ENCODE results near the gene IGFL4. TPM values are rescaled to one million over a fixed set of nuclear protein-coding genes. Genes with fewer than 3 reads are reported as not detected.

IGFL4 gene
- total RNA-seq, 1 donor from 2014 or later, result 2.3 TPM

DNA sequence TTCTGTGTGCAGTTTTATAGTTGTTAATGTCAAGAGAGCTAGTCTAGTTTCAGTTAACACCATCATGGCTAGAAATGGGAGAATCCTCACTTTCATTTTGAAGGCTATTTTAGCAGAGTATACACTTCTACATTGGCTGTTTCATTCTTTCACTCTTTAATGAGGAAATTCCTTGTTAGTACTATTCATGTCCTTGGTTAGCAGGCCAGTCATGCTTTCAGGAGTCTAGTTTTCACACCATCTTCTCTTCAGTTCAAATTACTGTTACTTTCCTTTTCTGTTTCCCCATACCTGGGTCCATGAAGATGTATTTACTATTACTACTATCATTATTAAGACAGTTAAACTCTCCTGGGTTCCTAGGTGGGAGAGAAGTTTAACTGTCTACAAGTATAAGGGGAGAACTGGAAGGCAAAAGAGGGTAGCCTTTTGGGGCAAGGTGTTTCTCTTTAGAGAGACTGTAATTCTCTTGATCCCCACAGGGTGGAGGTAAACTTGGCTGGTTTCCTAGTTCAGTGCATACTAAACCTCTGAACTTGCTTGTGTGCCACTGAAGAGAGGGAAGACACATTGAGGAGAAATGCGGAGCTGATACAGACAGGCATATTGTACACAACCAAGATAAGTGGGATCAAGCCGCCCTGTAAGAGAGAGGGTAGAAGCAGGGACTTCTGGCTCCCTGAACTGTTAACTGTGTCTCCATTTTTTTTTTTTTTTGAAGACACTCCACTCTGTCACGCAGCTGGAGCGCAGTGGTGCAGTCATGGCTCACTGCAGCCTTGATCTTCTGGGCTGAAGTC lies 41.3 kb upstream of the IGFL4 start:
- Histone ChIP-seq H3K4me1 (ENCODE audit: insufficient read depth, low read length) (peaks cover 35% of the 10 kb centered on the region), H3K79me2 (ENCODE audit: insufficient read depth, low read length) (no peaks in the 10 kb centered on the region), H2AFZ (ENCODE audit: low read depth, low read length) (no peak overlapping the region), H4K20me1 (ENCODE audit: insufficient read depth, low read length) (no peaks in the 10 kb centered on the region), H3K27me3 (ENCODE audit: insufficient read depth, low read length) (peaks cover 5% of the 10 kb centered on the region), H3K4me3 (ENCODE audit: insufficient read depth, low read depth, low read length) (peak overlapping the region; percentile 15), H3K9ac (ENCODE audit: low read length) (peak overlapping the region; percentile 44), H3K9me3 (ENCODE audit: insufficient read depth, low read depth, low read length) (peaks cover 12% of the 10 kb centered on the region), H3K36me3 (ENCODE audit: insufficient read depth, low read length) (no peaks in the 10 kb centered on the region), H3K4me2 (ENCODE audit: low read length) (peak overlapping the region; percentile 71), H3K27ac (ENCODE audit: low read depth, low read length) (no peak overlapping the region)
- TF ChIP-seq EZH2 (IDR thresholded peaks at IDR 0.05; ENCODE audit: insufficient read depth, low read length), result no peak
- TF ChIP-seq, protein P1, sequence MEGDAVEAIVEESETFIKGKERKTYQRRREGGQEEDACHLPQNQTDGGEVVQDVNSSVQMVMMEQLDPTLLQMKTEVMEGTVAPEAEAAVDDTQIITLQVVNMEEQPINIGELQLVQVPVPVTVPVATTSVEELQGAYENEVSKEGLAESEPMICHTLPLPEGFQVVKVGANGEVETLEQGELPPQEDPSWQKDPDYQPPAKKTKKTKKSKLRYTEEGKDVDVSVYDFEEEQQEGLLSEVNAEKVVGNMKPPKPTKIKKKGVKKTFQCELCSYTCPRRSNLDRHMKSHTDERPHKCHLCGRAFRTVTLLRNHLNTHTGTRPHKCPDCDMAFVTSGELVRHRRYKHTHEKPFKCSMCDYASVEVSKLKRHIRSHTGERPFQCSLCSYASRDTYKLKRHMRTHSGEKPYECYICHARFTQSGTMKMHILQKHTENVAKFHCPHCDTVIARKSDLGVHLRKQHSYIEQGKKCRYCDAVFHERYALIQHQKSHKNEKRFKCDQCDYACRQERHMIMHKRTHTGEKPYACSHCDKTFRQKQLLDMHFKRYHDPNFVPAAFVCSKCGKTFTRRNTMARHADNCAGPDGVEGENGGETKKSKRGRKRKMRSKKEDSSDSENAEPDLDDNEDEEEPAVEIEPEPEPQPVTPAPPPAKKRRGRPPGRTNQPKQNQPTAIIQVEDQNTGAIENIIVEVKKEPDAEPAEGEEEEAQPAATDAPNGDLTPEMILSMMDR (IDR thresholded peaks at IDR 0.05; ENCODE audit: insufficient read depth, low read depth, low read length), result peak; percentile 72
- H3K36me3 Mint-ChIP-seq (ENCODE audit: low read depth, unreplicated experiment), result peaks cover 10% of the 10 kb centered on the region
- H3K27ac Mint-ChIP-seq (ENCODE audit: unreplicated experiment), result peak overlapping the region; percentile 98
- H3K9me3 Mint-ChIP-seq (ENCODE audit: unreplicated experiment), result peaks cover 38% of the 10 kb centered on the region
- peaks cover 45% of the 10 kb centered on the region for H3K4me1 Mint-ChIP-seq (ENCODE audit: low read depth, unreplicated experiment)
- no peaks in the 10 kb centered on the region for H3K27me3 Mint-ChIP-seq (ENCODE audit: low read depth, unreplicated experiment)
- DNase-seq (ENCODE audit: low read depth) (peak; percentile 59), FAIRE-seq (peak; percentile 79)
- H3K4me3 Mint-ChIP-seq (ENCODE audit: unreplicated experiment), result peak overlapping the region; percentile 20

DNA sequence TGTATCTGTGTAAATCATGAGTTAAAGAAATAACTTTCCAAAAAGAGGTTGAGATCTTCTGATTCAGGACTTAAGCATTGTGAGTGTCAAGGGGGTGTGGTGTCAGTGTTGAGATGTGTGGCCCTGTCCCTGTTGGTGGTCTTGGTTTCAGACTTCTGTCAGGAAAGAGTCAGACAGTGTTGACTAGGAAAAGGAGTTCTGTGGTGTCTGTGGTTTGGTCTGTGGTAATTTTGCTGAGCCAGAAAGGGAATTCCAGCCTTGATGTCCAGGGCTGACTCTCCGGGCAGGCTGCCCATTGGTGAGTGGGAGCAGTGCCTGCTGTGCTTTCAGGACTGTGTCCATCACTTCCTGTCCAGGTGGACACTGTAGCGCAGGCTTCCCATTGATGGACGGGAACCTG lies 39.8 kb upstream of the IGFL4 start:
- Mint-ChIP-seq H3K9me3 (ENCODE audit: unreplicated experiment) (peaks cover 23% of the 10 kb centered on the region), H3K27ac (ENCODE audit: unreplicated experiment) (peak overlapping the region; percentile 83), H3K4me3 (ENCODE audit: unreplicated experiment) (no peak overlapping the region), H3K4me1 (ENCODE audit: low read depth, unreplicated experiment) (peaks cover 48% of the 10 kb centered on the region), H3K27me3 (ENCODE audit: low read depth, unreplicated experiment) (peaks cover 12% of the 10 kb centered on the region), H3K36me3 (ENCODE audit: low read depth, unreplicated experiment) (peaks cover 2% of the 10 kb centered on the region)
- H3K27me3 ChIP-seq (ENCODE audit: insufficient read depth, low read length), result peaks cover 16% of the 10 kb centered on the region
- TF ChIP-seq, protein P1 (IDR thresholded peaks at IDR 0.05; ENCODE audit: insufficient read depth, low read depth, low read length), result no peak
- no peak for TF ChIP-seq EZH2 (IDR thresholded peaks at IDR 0.05; ENCODE audit: insufficient read depth, low read length)
- DNase-seq (ENCODE audit: low read depth) (peak; percentile 100), FAIRE-seq (peak; percentile 99)
- H2AFZ ChIP-seq (ENCODE audit: low read depth, low read length), result no peak overlapping the region
- peak overlapping the region; percentile 58 for H3K27ac ChIP-seq (ENCODE audit: low read depth, low read length)
- H3K4me2 ChIP-seq (ENCODE audit: low read length), result peak overlapping the region; percentile 56
- H3K4me1 ChIP-seq (ENCODE audit: insufficient read depth, low read length), result peaks cover 35% of the 10 kb centered on the region
- H3K4me3 ChIP-seq (ENCODE audit: insufficient read depth, low read depth, low read length), result no peak overlapping the region
- no peaks in the 10 kb centered on the region for H4K20me1 ChIP-seq (ENCODE audit: insufficient read depth, low read length)
- H3K79me2 ChIP-seq (ENCODE audit: insufficient read depth, low read length), result no peaks in the 10 kb centered on the region
- no peaks in the 10 kb centered on the region for H3K36me3 ChIP-seq (ENCODE audit: insufficient read depth, low read length)
- peaks cover 8% of the 10 kb centered on the region for H3K9me3 ChIP-seq (ENCODE audit: insufficient read depth, low read depth, low read length)
- no peak overlapping the region for H3K9ac ChIP-seq (ENCODE audit: low read length)

DNA sequence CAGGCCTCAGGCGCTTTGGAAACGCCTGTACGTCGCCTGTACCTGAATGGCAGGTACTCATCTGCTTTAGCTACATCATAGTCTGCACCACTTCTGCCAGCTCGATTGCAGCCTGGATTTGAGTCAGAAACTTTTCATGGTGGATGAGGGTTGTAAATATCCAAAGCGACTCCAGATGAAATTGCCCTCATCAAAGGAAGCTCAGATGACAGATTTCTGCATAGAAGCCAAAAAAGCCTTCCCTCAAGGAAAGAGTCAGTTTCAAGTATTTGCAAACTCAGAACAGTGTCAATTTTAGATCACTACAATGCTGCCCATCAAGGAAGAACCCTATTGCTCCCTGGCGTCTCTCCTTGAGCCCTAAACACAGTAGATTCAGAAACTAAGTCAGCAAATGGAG lies 38.8 kb upstream of the IGFL4 start:
- H3K4me1 ChIP-seq (ENCODE audit: insufficient read depth, low read length), result peaks cover 35% of the 10 kb centered on the region
- Mint-ChIP-seq H3K27ac (ENCODE audit: unreplicated experiment) (peak overlapping the region; percentile 97), H3K36me3 (ENCODE audit: low read depth, unreplicated experiment) (no peaks in the 10 kb centered on the region), H3K4me3 (ENCODE audit: unreplicated experiment) (peak overlapping the region; percentile 4), H3K9me3 (ENCODE audit: unreplicated experiment) (peaks cover 14% of the 10 kb centered on the region), H3K4me1 (ENCODE audit: low read depth, unreplicated experiment) (peaks cover 48% of the 10 kb centered on the region), H3K27me3 (ENCODE audit: low read depth, unreplicated experiment) (peaks cover 17% of the 10 kb centered on the region)
- H3K79me2 ChIP-seq (ENCODE audit: insufficient read depth, low read length), result no peaks in the 10 kb centered on the region
- no peak for DNase-seq (ENCODE audit: low read depth)
- H3K27ac ChIP-seq (ENCODE audit: low read depth, low read length), result no peak overlapping the region
- no peak overlapping the region for H3K4me2 ChIP-seq (ENCODE audit: low read length)
- H4K20me1 ChIP-seq (ENCODE audit: insufficient read depth, low read length), result no peaks in the 10 kb centered on the region
- H2AFZ ChIP-seq (ENCODE audit: low read depth, low read length), result no peak overlapping the region
- peaks cover 8% of the 10 kb centered on the region for H3K9me3 ChIP-seq (ENCODE audit: insufficient read depth, low read depth, low read length)
- no peaks in the 10 kb centered on the region for H3K36me3 ChIP-seq (ENCODE audit: insufficient read depth, low read length)
- H3K27me3 ChIP-seq (ENCODE audit: insufficient read depth, low read length), result peaks cover 25% of the 10 kb centered on the region
- no peak for TF ChIP-seq EZH2 (IDR thresholded peaks at IDR 0.05; ENCODE audit: insufficient read depth, low read length)
- TF ChIP-seq, protein P1 (IDR thresholded peaks at IDR 0.05; ENCODE audit: insufficient read depth, low read depth, low read length), result no peak
- no peak overlapping the region for H3K9ac ChIP-seq (ENCODE audit: low read length)
- FAIRE-seq, result no peak
- no peak overlapping the region for H3K4me3 ChIP-seq (ENCODE audit: insufficient read depth, low read depth, low read length)

Measured in astrocyte (in vitro differentiated cells and primary cell).